ENCODE data around the gene TYW1.
"Not testable (repeated sequence)": the region's sequence is repeated elsewhere in the genome, so short reads cannot be mapped to it uniquely, and the experiment has no call there.

The TYW1 gene

GRCh38 chr7:67135617-67136486 is 139.2 kb downstream of the TYW1 start:
- DNase-seq, result not testable (repeated sequence)

GRCh38 chr7:67137489-67137888 is 140.9 kb downstream of the TYW1 start:
- not testable (repeated sequence) for DNase-seq

GRCh38 chr7:67139876-67140275 is 143.2 kb downstream of the TYW1 start:
- DNase-seq, result not testable (repeated sequence)

GRCh38 chr7:67141001-67141400 is 144.4 kb downstream of the TYW1 start:
- DNase-seq, result not testable (repeated sequence)

GRCh38 chr7:67143091-67143786 is 146.6 kb downstream of the TYW1 start:
- DNase-seq, result not testable (repeated sequence)

- not testable (repeated sequence) for DNase-seq
Measured at GRCh38 chr7:67145581-67146193, 149.1 kb downstream of the TYW1 start.

GRCh38 chr7:67149131-67149530 is 152.5 kb downstream of the TYW1 start:
- DNase-seq, result not testable (repeated sequence)

GRCh38 chr7:67154374-67154773 is 157.7 kb downstream of the TYW1 start:
- not testable (repeated sequence) for DNase-seq

GRCh38 chr7:67156064-67156463 is 159.4 kb downstream of the TYW1 start:
- DNase-seq, result not testable (repeated sequence)

GRCh38 chr7:67163285-67163684 is 166.7 kb downstream of the TYW1 start:
- DNase-seq, result not testable (repeated sequence)

GRCh38 chr7:67171151-67171550 is 174.5 kb downstream of the TYW1 start:
- not testable (repeated sequence) for DNase-seq

- not testable (repeated sequence) for DNase-seq
Measured at GRCh38 chr7:67176730-67177129, 180.1 kb downstream of the TYW1 start.

- DNase-seq, result not testable (repeated sequence)
Measured at GRCh38 chr7:67178915-67179688, 182.5 kb downstream of the TYW1 start.

GRCh38 chr7:67182956-67183750 is 186.5 kb downstream of the TYW1 start:
- not testable (repeated sequence) for DNase-seq

- not testable (repeated sequence) for DNase-seq
Measured at GRCh38 chr7:67184912-67185659, 188.5 kb downstream of the TYW1 start.

GRCh38 chr7:67185660-67186129 is 189.1 kb downstream of the TYW1 start:
- DNase-seq, result not testable (repeated sequence)

GRCh38 chr7:67189160-67189559 is 192.5 kb downstream of the TYW1 start:
- DNase-seq, result not testable (repeated sequence)

GRCh38 chr7:67189801-67190465 is 193.3 kb downstream of the TYW1 start:
- not testable (repeated sequence) for DNase-seq

GRCh38 chr7:67191002-67191720 is 194.5 kb downstream of the TYW1 start:
- peak; percentile 19 for DNase-seq
